ENCODE results near the gene ZNF709.
A peak's percentile ranks its signal among the peaks of the same experiment; 100 is the strongest.
"Not testable (repeated sequence)": the region's sequence is repeated elsewhere in the genome, so short reads cannot be mapped to it uniquely, and the experiment has no call there.

The ZNF709 gene

GRCh38 chr19:12484371-12485051 lies at the start of gene ZNF709:
ZNF709 (minus strand) TSS chr19:12484816; CDS start chr19:12484657, 159 bp downstream.
- peak; percentile 86 for DNase-seq

DNA sequence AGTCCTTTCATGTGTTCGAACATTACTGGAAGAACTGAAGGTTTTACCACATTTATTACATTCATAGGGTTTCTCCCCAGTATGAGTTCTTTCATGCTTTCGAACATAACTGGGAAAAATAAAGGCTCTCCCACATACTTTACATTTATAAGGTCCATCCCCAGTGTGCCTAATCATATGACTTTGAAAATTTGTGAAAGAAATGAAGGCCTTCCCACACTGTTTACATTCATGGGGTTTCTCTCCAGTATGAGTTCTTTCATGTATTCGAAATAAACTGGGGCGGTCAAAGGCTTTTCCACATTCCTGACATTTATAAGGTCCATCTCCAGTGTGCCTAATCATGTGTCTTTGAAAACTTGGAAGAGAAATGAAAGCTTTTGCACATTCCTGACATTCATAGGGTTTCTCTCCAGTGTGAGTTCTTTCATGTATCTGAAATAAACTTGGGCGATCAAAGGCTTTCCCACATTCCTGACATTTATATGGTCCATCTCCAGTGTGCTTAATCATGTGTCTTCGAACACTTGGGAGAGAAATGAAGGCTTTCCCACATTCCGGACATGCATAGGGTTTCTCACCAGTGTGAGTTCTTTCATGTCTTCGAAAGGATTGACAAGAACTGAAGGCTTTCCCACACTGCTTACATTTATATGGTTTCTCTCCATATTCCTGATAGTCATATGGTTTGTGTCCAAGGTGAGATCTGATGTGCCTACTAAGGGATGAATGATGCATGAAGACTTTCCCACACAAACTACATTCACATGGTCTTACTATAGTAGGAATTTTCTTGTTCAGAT lies 42.6 kb upstream of the ZNF709 start:
- peak; percentile 52 for DNase-seq

GRCh38 chr19:12526542-12526941 lies 41.9 kb upstream of the ZNF709 start:
- no peak for DNase-seq

DNA sequence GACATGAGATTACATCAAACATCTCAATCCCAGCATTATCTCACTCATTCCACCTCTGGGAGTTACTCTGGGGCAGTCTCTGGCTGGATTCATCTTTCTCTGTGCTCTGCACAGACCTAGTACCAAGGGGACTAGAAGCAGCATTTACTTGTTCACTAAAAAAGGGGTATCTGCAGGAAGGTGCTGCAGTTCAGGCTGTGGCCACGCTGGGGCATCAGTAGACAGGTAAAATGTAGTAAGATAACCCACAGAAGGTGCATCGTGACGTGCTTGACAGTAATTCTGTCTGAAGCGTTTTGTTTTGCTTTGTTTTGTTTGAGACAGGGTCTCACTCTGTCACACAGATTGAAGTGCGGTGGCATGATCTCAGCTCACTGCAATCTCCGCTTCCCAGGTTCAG lies 37.4 kb upstream of the ZNF709 start:
- DNase-seq, result peak; percentile 59

DNA sequence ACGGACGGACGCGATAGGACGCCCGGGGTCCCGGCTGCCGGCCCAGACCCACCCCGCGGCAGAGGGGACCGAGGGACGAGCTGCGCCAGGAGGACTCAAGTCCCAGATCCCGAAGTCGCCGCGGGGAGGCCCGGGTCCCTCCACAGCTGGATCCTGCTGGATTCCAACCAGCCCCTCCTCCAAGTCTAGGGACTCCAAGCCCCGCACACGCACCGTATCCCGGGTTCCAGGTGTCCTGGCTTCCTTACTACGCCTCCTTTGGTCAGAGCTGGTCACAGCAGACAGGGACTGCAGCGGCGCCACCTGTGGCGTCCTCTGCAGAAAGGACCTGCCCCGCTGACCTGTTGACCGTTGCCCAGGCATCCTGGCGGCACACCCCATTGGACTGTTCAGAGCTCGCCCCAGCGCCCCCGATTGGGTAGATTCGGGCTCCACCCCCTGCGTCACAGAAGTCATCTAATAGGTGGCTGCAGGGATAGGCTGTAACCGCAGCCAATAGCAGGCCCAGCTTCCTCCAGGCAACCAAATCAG lies 29.0 kb upstream of the ZNF709 start:
- DNase-seq, result no peak

- no peak for DNase-seq
These were observed 12.4 kb upstream of the ZNF709 start for GRCh38 chr19:12497032-12497431.

DNA sequence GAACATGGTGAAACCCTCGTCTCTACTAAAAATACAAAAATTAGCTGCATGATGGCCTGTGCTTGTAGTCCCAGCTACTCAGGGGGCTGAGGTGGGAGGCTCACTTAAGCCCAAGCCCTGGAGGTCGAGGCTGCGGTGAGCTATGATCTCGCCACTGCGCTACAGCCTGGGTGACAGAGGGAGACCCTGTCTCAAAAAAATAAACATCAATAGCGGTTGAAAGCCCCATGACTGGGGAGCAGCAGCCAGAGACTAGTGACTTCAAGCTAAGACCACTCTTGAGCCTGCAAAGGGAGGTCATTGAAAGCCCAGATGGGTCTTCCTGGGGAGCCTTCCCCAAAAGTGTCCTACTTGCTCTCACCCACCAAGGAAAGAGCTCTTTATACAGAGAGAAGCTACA lies 11.9 kb upstream of the ZNF709 start:
- no peak for DNase-seq

- DNase-seq, result peak; percentile 97
These were observed 10.6 kb upstream of the ZNF709 start for GRCh38 chr19:12495002-12495802.

- DNase-seq, result no peak
These were observed 9.7 kb upstream of the ZNF709 start for GRCh38 chr19:12494260-12494860.

- not testable (repeated sequence) for DNase-seq
These were observed 1.7 kb upstream of the ZNF709 start for GRCh38 chr19:12486265-12486783.

DNA sequence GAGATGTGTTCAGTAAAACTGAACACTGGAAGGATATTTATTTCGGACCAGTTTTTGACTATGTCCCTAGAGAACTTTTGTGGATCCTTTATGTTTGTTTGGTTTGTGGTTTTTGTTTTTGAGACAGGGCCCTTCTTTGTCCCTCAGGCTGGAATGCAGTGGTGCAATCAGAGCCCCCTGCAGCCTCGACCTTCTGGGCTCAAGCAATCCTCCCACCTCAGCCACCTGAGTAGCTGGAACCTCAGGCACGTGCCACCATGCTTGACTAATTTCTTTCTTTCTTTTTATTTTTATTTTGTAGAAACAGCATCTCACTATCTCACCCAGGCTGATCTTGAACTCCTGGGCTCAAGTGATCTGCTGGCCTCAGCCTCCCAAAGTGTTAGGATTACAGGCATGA lies 955 bp upstream of the ZNF709 start:
- no peak for DNase-seq

GRCh38 chr19:12485052-12485416 lies 418 bp upstream of the ZNF709 start:
- DNase-seq, result peak; percentile 78

DNA sequence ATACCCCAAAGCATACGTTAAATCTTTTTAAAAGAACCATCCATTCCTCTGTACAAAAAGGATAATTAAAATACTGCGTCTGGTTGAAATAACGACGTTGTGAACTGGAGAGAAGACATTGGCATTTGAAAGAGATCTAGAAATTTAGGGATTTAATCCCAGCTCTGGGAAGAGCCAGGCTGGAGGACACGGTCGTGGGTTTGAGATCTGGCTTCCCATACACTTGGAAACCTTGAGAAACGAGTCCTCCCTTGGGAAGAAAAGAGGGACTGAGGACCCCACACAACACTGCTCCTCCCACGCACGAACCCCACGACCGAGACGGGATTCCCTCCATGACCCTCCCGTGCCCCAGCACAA lies 625 bp downstream of the ZNF709 start:
- no peak for DNase-seq

DNA sequence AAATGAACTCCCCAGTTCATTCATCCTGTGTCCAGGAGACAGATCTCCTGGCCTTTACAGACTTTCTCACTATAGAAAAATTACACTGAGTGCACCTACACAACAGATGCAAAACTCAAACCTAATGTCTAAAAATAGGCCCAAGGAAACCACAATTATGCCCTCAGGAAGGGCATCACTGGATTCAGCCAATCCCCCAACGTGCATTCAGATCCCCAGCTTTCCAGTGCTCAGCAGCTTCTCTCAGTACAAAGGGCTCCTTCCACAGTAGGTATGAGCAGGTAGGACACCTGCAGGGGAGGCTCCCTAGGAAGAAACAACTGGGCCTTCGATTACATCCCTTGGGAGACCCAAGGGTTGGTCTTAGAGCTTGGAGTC lies 2.1 kb downstream of the ZNF709 start:
- DNase-seq, result no peak

DNA sequence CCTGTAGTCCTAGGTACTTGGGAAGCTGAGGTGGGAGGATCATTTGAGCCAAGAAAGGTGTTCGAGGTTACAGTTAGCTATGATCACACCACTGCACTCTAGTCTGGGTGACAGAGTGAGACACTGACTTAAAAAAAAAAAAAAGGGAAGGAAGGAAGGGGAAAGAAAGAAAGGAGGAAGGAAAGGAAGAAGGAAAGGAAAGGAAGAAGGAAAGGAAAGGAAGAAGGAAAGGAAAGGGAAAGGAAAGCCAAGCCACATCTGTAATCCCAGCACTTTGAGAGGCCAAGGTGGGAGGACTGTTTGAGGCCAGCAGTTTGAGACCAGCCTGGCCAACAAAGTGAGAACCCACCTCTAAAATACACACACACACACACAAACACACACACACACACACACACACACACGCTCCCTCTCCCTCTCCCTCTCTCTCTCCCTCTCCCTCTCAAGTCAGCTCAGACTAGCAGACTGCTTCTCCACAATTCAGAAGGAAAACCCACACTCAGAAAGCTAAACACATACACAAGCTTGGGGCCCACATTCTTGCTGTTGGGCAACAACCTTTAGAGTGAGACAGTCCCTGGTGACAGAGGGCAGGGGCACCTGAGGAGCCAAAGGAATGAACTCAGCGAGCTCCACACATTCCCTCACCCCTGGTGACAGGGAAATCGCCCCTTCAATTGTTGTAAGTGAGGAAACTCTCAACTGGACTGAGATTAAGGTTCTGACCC lies 2.7 kb downstream of the ZNF709 start:
- DNase-seq, result no peak

DNA sequence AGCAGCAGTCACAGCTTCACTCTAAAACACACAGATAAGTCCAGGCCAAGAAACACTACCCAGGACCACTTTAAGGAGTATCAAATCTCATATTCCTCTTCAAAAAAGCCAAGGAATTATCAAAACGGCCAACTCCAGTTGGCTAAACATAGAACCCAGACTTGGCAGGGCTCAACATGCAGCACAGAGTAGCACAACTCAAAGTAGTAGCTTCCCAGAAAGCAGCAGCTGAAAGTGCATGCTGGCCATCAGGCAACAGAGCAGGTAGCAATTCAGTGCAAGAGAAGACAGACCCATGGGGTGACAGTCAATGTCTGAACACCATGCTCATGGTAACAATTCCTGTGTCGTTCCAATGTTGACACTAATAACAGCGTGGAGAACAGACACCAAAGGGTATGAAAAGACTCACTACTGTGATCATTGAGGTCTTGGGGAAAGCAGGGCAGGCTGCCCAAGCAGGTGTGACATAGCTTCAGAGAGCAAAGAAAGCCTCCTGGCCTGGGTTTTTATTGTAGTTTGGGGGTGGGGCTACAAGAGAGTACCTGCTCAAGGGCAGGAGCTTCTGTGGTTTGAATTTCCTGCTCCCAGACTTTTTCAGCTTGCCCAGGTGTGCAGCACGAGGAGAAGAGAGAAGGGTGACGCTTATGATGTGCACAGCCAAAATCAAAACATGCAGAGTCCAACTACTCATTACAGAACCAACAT lies 6.2 kb downstream of the ZNF709 start:
- no peak for DNase-seq

DNA sequence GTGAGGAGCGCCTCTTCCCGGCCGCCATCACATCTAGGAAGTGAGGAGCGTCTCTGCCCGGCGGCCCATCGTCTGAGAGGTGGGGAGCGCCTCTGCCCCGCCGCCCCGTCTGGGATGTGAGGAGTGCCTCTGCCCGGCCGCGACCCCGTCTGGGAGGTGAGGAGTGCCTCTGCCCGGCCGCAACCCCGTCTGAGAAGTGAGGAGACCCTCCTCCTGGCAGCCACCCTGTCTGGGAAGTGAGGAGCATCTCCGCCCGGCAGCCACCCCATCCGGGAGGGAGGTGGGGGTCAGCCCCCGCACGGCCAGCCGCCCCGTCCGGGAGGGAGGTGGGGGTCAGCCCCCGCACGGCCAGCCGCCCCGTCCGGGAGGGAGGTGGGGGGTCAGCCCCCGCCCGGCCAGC lies 17.0 kb downstream of the ZNF709 start:
- not testable (repeated sequence) for DNase-seq

GRCh38 chr19:12465211-12465610 lies 19.4 kb downstream of the ZNF709 start:
- DNase-seq, result peak; percentile 13

- no peak for DNase-seq
These were observed 19.8 kb downstream of the ZNF709 start for GRCh38 chr19:12464769-12465168.

GRCh38 chr19:12464139-12464538 lies 20.5 kb downstream of the ZNF709 start:
- not testable (repeated sequence) for DNase-seq

DNA sequence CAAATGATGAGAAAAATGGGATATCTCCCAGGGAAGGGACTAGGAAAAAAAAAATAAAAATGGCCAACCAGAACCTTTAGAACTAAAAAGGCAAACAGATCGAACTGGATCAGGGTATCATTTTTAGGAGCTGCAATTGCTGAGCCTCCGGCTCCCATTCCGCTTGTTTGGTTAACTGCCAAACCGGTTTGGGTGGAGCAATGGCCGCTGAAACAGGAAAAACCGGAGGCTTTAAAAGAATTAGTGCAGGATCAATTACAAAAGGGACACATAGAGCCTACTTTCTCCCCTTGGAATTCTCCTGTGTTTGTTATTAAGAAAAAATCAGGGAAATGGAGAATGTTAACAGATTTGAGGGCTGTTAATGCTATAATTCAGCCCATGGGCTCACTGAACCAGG lies 31.1 kb downstream of the ZNF709 start:
- DNase-seq, result peak; percentile 65
